Astrocyte (in vitro differentiated cells and primary cell): ENCODE results near the gene SMLR1. TPM values are rescaled to one million over a fixed set of nuclear protein-coding genes. Genes with fewer than 3 reads are reported as not detected.

Experiments used
- DNase-seq: peaks from one replicate; pipeline ENCODE4 v3.0.0-alpha.2; 2010; ENCODE audit warnings: low read depth
- FAIRE-seq: peaks from 2 replicates; lab custom pipeline; 2011; peaks lifted over from hg19 to GRCh38; lab: Jason Lieb, UNC
- H2AFZ ChIP-seq: 2 replicates; pipeline ENCODE4 v1.6.0; 2012; ENCODE audit warnings: low read depth, low read length, inconsistent platforms
- H3K27ac ChIP-seq: 2 replicates; pipeline ENCODE4 v1.5.1; 2011; ENCODE audit warnings: low read depth, low read length, inconsistent platforms
- H3K27me3 ChIP-seq: 2 replicates; pipeline ENCODE4 v1.6.0; 2011; ENCODE audit warnings: low read length, inconsistent platforms; ENCODE audit not compliant: insufficient read depth
- H3K36me3 ChIP-seq: 2 replicates; pipeline ENCODE4 v1.5.1; 2011; ENCODE audit warnings: low read length, inconsistent platforms; ENCODE audit not compliant: insufficient read depth
- H3K4me1 ChIP-seq: 2 replicates; pipeline ENCODE4 v1.5.1; 2011; ENCODE audit warnings: low read length, inconsistent platforms; ENCODE audit not compliant: insufficient read depth
- H3K4me2 ChIP-seq: 2 replicates; pipeline ENCODE4 v1.6.0; 2012; ENCODE audit warnings: low read length, inconsistent platforms
- H3K4me3 ChIP-seq: 2 replicates; pipeline ENCODE4 v1.5.1; 2011; ENCODE audit warnings: low read depth, mild to moderate bottlenecking, low read length, inconsistent platforms; ENCODE audit not compliant: insufficient read depth
- H3K79me2 ChIP-seq: 2 replicates; pipeline ENCODE4 v1.6.0; 2012; ENCODE audit warnings: mild to moderate bottlenecking, low read length, inconsistent platforms; ENCODE audit not compliant: insufficient read depth
- H3K9ac ChIP-seq: 2 replicates; pipeline ENCODE4 v1.6.0; 2012; ENCODE audit warnings: mild to moderate bottlenecking, low read length, inconsistent platforms
- H3K9me3 ChIP-seq: 2 replicates; pipeline ENCODE4 v1.5.1; 2012; ENCODE audit warnings: low read depth, mild to moderate bottlenecking, low read length, inconsistent platforms; ENCODE audit not compliant: insufficient read depth
- H4K20me1 ChIP-seq: 2 replicates; pipeline ENCODE4 v1.6.0; 2012; ENCODE audit warnings: low read length, inconsistent platforms; ENCODE audit not compliant: insufficient read depth
- H3K27ac Mint-ChIP-seq: one replicate; pipeline ENCODE4 v1.8.0; 2021; ENCODE audit warnings: mild to moderate bottlenecking, mixed read lengths; ENCODE audit not compliant: unreplicated experiment
- H3K27me3 Mint-ChIP-seq: one replicate; pipeline ENCODE4 v1.8.0; 2021; ENCODE audit warnings: low read depth, mixed read lengths; ENCODE audit not compliant: unreplicated experiment
- H3K36me3 Mint-ChIP-seq: one replicate; pipeline ENCODE4 v1.8.0; 2021; ENCODE audit warnings: low read depth, mixed read lengths; ENCODE audit not compliant: unreplicated experiment
- H3K4me1 Mint-ChIP-seq: one replicate; pipeline ENCODE4 v1.8.0; 2021; ENCODE audit warnings: low read depth, mixed read lengths; ENCODE audit not compliant: unreplicated experiment
- H3K4me3 Mint-ChIP-seq: one replicate; pipeline ENCODE4 v1.8.0; 2021; ENCODE audit warnings: mild to moderate bottlenecking, moderate library complexity, mixed read lengths; ENCODE audit not compliant: unreplicated experiment
- H3K9me3 Mint-ChIP-seq: one replicate; pipeline ENCODE4 v1.8.0; 2021; ENCODE audit warnings: mild to moderate bottlenecking, mixed read lengths; ENCODE audit not compliant: unreplicated experiment
- EZH2 ChIP-seq: IDR thresholded peaks from 2 replicates; pipeline ENCODE4 v1.6.1; 2012; ENCODE audit warnings: mild to moderate bottlenecking, low read length, inconsistent platforms; ENCODE audit not compliant: insufficient read depth
- total RNA-seq: library from RNA; stranded (reverse); gene quantifications from 2 replicates; pipeline ENCODE4 v1.2.1, GENCODE V29; 2021
- TF ChIP-seq, protein P1 (sequence below): IDR thresholded peaks from 2 replicates; pipeline ENCODE4 v1.5.1; 2011; ENCODE audit warnings: low read depth, mild to moderate bottlenecking, inconsistent platforms, low read length, moderate library complexity; ENCODE audit not compliant: insufficient read depth

The SMLR1 gene
- total RNA-seq, 1 donor from 2014 or later, result not detected

DNA sequence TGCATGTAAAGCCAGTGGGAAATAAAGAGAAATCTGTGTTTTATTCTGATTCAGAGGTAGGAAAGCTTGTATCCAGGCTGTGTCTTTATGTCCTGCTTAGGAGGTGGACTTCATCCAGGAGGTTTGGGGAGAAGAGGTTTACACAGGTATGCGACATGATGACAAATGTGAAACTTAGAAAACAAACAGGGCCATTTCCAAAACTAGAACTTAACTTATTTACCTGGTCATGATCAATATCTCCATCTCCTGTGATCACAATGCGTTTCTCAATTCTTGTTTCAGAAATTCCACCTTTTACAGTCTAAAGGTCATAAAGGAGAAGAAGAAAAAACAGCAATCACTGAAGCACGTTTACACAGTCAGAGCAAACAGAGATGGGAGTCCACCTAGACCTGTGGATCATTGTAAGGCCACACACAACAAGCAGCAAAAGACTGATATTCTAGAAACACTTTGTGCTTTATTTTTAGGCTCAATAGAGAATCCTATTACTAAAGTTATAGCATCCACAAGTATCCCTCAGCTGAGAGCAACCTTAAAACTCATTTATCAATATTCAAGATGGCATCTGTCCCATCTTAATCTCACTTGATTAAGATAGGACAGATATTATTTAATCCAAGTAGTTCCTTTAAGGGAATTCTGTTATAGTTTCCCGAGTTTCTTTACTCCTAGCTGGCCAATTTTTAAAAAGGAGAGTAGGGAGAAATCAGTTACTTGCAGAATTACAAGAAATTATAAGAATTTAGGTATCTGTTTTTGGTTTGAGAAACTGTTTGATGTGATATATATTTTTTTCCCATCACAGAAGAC lies 36.4 kb downstream of the SMLR1 start:
- Histone ChIP-seq H3K4me3 (no peak overlapping the region), H3K36me3 (no peaks in the 10 kb centered on the region), H3K4me2 (no peak overlapping the region), H2AFZ (no peak overlapping the region), H3K27ac (no peak overlapping the region), H3K9ac (no peak overlapping the region), H3K9me3 (no peaks in the 10 kb centered on the region), H3K79me2 (no peaks in the 10 kb centered on the region), H4K20me1 (no peaks in the 10 kb centered on the region), H3K4me1 (no peaks in the 10 kb centered on the region), H3K27me3 (no peaks in the 10 kb centered on the region)
- Mint-ChIP-seq H3K27ac (no peak overlapping the region), H3K27me3 (no peaks in the 10 kb centered on the region), H3K9me3 (peaks cover 3% of the 10 kb centered on the region), H3K4me1 (no peaks in the 10 kb centered on the region), H3K36me3 (no peaks in the 10 kb centered on the region), H3K4me3 (no peak overlapping the region)
- no peak for DNase-seq
- no peak for FAIRE-seq
- TF ChIP-seq EZH2, result no peak
- TF ChIP-seq, protein P1, sequence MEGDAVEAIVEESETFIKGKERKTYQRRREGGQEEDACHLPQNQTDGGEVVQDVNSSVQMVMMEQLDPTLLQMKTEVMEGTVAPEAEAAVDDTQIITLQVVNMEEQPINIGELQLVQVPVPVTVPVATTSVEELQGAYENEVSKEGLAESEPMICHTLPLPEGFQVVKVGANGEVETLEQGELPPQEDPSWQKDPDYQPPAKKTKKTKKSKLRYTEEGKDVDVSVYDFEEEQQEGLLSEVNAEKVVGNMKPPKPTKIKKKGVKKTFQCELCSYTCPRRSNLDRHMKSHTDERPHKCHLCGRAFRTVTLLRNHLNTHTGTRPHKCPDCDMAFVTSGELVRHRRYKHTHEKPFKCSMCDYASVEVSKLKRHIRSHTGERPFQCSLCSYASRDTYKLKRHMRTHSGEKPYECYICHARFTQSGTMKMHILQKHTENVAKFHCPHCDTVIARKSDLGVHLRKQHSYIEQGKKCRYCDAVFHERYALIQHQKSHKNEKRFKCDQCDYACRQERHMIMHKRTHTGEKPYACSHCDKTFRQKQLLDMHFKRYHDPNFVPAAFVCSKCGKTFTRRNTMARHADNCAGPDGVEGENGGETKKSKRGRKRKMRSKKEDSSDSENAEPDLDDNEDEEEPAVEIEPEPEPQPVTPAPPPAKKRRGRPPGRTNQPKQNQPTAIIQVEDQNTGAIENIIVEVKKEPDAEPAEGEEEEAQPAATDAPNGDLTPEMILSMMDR, result no peak

- Histone ChIP-seq H3K27me3 (no peaks in the 10 kb centered on the region), H3K79me2 (no peaks in the 10 kb centered on the region), H3K9me3 (no peaks in the 10 kb centered on the region), H2AFZ (no peak overlapping the region), H3K27ac (no peak overlapping the region), H3K4me2 (no peak overlapping the region), H3K9ac (no peak overlapping the region), H3K4me1 (no peaks in the 10 kb centered on the region), H4K20me1 (no peaks in the 10 kb centered on the region), H3K36me3 (no peaks in the 10 kb centered on the region), H3K4me3 (no peak overlapping the region)
- Mint-ChIP-seq H3K4me3 (no peak overlapping the region), H3K9me3 (peaks cover 3% of the 10 kb centered on the region), H3K4me1 (no peaks in the 10 kb centered on the region), H3K27ac (no peak overlapping the region), H3K36me3 (no peaks in the 10 kb centered on the region), H3K27me3 (no peaks in the 10 kb centered on the region)
- DNase-seq (no peak), FAIRE-seq (no peak)
- TF ChIP-seq, protein P1, result no peak
- TF ChIP-seq EZH2, result no peak
Measured at GRCh38 chr6:130864344-130864743, 37.1 kb downstream of the SMLR1 start.

DNA sequence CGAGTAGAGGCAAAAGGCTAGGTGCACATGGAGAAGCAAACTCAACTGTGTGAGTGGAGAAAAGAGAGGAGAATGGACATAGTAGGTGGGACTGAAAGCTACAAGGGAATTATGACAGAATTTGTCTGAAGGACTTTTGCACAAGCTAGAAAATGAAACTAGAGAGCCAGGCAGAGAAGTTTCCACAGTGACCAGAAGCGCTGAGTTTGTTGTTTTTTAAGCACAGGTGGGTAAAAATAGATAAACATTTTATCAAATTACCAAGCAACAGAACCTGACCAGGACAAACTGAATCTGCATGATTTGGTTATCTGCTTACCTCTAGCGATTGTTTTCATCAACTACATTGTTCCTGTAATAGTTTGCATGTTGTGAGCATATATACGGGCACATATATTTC lies 38.6 kb downstream of the SMLR1 start:
- H2AFZ ChIP-seq, result no peak overlapping the region
- no peak overlapping the region for H3K27ac Mint-ChIP-seq
- no peaks in the 10 kb centered on the region for H3K9me3 Mint-ChIP-seq
- H3K4me3 ChIP-seq, result no peak overlapping the region
- no peaks in the 10 kb centered on the region for H3K36me3 ChIP-seq
- no peak overlapping the region for H3K9ac ChIP-seq
- no peak for TF ChIP-seq EZH2
- TF ChIP-seq, protein P1, result no peak
- no peaks in the 10 kb centered on the region for H3K9me3 ChIP-seq
- H3K4me3 Mint-ChIP-seq, result no peak overlapping the region
- DNase-seq (no peak), FAIRE-seq (no peak)
- no peaks in the 10 kb centered on the region for H3K4me1 Mint-ChIP-seq
- H3K79me2 ChIP-seq, result no peaks in the 10 kb centered on the region
- no peak overlapping the region for H3K27ac ChIP-seq
- no peaks in the 10 kb centered on the region for H4K20me1 ChIP-seq
- H3K27me3 ChIP-seq, result no peaks in the 10 kb centered on the region
- no peaks in the 10 kb centered on the region for H3K27me3 Mint-ChIP-seq
- H3K4me1 ChIP-seq, result no peaks in the 10 kb centered on the region
- no peak overlapping the region for H3K4me2 ChIP-seq
- peaks cover 3% of the 10 kb centered on the region for H3K36me3 Mint-ChIP-seq
